Osteocyte (in vitro differentiated cells): ENCODE results near the gene SLC9A8. TPM values are rescaled to one million over a fixed set of nuclear protein-coding genes. Genes with fewer than 3 reads are reported as not detected.
"Not testable (repeated sequence)": the region's sequence is repeated elsewhere in the genome, so short reads cannot be mapped to it uniquely, and the experiment has no call there.

Experiments used
- DNase-seq: peaks from one replicate; pipeline ENCODE4 v3.0.0; 2021; ENCODE audit warnings: mixed read lengths; ENCODE audit not compliant: unreplicated experiment; ENCODE audit errors: extremely low spot score
- H3K27ac Mint-ChIP-seq: one replicate; pipeline ENCODE4 v1.8.0; 2021; ENCODE audit warnings: mild to moderate bottlenecking, mixed read lengths; ENCODE audit not compliant: unreplicated experiment
- H3K27me3 Mint-ChIP-seq: one replicate; pipeline ENCODE4 v1.8.0; 2021; ENCODE audit warnings: mixed read lengths; ENCODE audit not compliant: unreplicated experiment
- H3K36me3 Mint-ChIP-seq: one replicate; pipeline ENCODE4 v1.8.0; 2021; ENCODE audit warnings: mixed read lengths; ENCODE audit not compliant: unreplicated experiment
- H3K4me1 Mint-ChIP-seq: one replicate; pipeline ENCODE4 v1.8.0; 2021; ENCODE audit warnings: mixed read lengths; ENCODE audit not compliant: unreplicated experiment
- H3K4me3 Mint-ChIP-seq: one replicate; pipeline ENCODE4 v1.8.0; 2021; ENCODE audit warnings: mild to moderate bottlenecking, moderate library complexity, mixed read lengths; ENCODE audit not compliant: unreplicated experiment
- H3K9me3 Mint-ChIP-seq: one replicate; pipeline ENCODE4 v1.8.0; 2021; ENCODE audit warnings: mixed read lengths; ENCODE audit not compliant: unreplicated experiment
- total RNA-seq: library from RNA; stranded (reverse); gene quantifications from 2 replicates; pipeline ENCODE4 v1.2.1, GENCODE V29; 2021
- TF ChIP-seq, protein P1 (sequence below): fragments of 200-600 bp; sonication (generic); IDR thresholded peaks from 2 replicates; pipeline ENCODE4 v1.5.0; 2021; ENCODE audit warnings: antibody characterized with exemption, mild to moderate bottlenecking, moderate library complexity

The SLC9A8 gene
- total RNA-seq, 1 donor from 2014 or later, result 10.9 TPM

DNA sequence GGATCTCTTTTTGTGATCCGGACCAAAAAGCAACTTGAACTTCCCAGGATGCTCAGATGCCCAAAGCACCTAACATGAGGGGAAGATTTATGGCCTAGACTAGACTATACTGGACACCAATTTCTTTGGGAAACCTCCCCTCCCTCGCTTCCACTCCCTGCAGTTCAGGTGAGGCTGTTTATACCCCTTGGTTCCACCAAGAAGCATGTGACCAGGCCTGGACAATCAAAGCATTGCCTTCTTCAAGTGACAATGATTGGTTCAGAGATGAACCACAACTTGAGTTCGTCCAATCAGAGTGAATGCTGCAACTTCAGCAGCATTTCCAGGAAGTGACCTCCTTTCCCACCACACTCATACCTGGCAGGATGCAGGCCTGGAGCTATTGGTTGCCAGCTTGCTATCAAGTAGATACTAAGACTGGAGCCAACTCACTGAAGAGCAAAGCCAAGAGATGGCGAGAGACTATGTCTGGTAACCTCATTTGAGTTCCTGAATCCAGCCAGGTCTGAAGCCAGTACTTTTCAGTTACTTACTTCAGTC lies 45.6 kb upstream of the SLC9A8 start:
- H3K27ac Mint-ChIP-seq, result no peak overlapping the region
- H3K4me1 Mint-ChIP-seq, result peaks cover 14% of the 10 kb centered on the region
- DNase-seq, result no peak
- no peak overlapping the region for H3K4me3 Mint-ChIP-seq
- TF ChIP-seq, protein P1, sequence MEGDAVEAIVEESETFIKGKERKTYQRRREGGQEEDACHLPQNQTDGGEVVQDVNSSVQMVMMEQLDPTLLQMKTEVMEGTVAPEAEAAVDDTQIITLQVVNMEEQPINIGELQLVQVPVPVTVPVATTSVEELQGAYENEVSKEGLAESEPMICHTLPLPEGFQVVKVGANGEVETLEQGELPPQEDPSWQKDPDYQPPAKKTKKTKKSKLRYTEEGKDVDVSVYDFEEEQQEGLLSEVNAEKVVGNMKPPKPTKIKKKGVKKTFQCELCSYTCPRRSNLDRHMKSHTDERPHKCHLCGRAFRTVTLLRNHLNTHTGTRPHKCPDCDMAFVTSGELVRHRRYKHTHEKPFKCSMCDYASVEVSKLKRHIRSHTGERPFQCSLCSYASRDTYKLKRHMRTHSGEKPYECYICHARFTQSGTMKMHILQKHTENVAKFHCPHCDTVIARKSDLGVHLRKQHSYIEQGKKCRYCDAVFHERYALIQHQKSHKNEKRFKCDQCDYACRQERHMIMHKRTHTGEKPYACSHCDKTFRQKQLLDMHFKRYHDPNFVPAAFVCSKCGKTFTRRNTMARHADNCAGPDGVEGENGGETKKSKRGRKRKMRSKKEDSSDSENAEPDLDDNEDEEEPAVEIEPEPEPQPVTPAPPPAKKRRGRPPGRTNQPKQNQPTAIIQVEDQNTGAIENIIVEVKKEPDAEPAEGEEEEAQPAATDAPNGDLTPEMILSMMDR, result no peak
- no peaks in the 10 kb centered on the region for H3K27me3 Mint-ChIP-seq
- H3K36me3 Mint-ChIP-seq, result no peaks in the 10 kb centered on the region
- H3K9me3 Mint-ChIP-seq, result no peaks in the 10 kb centered on the region

DNA sequence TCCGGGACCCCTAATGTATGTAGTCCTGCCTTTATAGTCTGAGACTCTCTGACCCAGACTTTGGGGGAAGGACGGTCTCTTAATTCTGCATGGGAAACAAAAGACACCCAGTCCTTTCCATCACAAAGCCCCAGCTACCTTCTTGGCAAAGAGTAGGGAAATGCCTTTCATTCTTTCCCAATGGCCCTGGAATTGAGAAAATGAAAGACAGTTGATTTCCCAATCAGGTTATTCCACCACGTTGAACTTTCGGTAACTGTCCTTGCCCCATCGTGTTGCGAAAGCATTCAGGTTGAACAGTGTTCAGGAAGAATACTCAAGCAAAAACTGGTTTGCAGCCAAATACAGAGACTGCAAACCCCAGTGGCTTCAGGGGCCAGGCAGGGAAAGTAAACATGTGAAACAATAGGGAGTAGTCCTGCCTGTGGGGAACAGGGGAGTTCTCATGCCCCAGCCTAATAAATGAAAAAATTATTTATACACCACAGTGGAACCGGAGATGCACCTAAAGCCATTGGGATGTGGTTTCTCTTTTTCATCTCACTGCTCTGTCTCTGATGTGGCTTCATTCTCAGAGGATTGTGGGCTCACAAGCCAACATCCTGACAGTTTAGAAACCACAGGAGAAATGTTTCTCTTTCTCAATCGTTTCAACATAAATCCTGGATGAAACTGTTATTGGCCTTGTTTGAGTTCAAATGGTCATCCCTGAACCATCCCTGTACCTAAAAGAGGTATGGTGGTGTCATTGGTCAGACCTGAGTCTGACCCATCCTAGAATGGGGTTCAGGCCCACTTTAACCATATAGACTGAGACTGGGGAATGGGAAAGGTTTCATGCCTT lies 44.2 kb upstream of the SLC9A8 start:
- H3K27ac Mint-ChIP-seq, result peak overlapping the region; percentile 24
- no peaks in the 10 kb centered on the region for H3K36me3 Mint-ChIP-seq
- H3K4me3 Mint-ChIP-seq, result peak overlapping the region; percentile 6
- DNase-seq, result no peak
- TF ChIP-seq, protein P1, result no peak
- no peaks in the 10 kb centered on the region for H3K9me3 Mint-ChIP-seq
- H3K27me3 Mint-ChIP-seq, result no peaks in the 10 kb centered on the region
- peaks cover 20% of the 10 kb centered on the region for H3K4me1 Mint-ChIP-seq

DNA sequence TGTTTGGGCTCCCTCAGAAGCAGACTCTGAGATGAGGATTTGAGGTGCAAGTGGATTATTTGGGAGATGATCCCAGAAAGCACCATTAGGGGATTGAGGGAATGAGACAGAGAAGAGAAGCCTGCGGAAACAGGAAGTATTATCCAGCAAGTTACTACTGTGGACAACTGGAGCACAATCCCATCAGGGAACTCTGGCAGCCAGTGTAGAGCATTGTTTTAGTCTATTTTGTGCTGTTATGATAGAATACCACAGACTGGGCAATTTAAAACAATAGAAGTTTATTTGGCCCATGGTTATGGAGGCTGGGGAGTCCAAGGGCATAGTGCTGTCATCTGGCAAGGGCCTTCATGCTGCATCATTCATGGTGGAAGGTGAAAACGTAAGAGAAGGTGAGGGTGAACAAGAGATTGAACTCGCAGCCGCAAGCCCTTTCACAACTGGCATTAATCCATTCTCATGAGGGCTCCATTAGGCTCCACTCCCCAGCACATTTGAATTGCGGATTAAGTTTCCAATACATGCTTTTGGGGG lies 43.5 kb upstream of the SLC9A8 start:
- DNase-seq, result no peak
- Mint-ChIP-seq H3K36me3 (no peaks in the 10 kb centered on the region), H3K4me1 (peaks cover 20% of the 10 kb centered on the region), H3K4me3 (no peak overlapping the region), H3K27ac (peak overlapping the region; percentile 24), H3K27me3 (no peaks in the 10 kb centered on the region), H3K9me3 (no peaks in the 10 kb centered on the region)
- TF ChIP-seq, protein P1, result no peak

DNA sequence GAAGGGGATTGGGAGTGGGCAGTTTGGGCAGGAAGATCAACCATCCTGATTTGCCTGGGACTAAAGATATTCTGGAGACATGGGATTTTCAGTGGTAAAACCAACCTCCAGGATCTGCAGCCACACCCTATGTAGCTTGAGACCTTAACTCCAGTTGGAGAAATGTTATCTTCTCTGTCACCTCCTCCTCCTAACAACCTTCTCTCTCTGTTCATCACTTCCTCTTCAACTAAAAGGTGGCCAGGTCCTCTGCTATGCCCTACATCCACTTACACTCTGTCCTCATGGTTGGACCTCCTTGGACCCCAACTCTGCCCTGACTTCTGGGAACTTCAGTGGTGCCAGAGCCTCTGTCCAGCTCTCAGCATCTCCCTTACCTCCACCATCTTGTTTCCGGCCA lies 42.0 kb upstream of the SLC9A8 start:
- H3K27me3 Mint-ChIP-seq, result no peaks in the 10 kb centered on the region
- H3K36me3 Mint-ChIP-seq, result no peaks in the 10 kb centered on the region
- no peak for DNase-seq
- TF ChIP-seq, protein P1, result no peak
- H3K4me3 Mint-ChIP-seq, result no peak overlapping the region
- no peak overlapping the region for H3K27ac Mint-ChIP-seq
- H3K4me1 Mint-ChIP-seq, result peaks cover 27% of the 10 kb centered on the region
- H3K9me3 Mint-ChIP-seq, result no peaks in the 10 kb centered on the region

DNA sequence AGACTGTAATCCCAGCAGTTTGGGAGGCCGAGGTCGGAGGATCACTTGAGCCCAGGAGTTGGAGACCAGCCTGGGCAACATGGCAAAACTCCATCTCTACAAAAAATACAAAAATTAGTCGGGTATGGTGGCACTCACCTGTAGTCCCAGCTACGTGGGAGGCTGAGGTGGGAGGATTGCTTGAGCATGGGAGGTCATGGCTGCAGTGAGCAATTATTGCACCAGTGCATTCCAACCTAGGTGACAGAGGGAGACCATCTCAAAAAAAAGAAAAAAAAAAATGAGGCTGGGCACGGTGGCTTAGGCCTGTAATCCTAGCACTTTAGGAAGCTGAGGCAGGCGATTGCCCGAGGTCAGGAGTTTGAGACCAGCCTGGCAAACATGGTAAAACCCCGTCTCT lies 38.4 kb upstream of the SLC9A8 start:
- not testable (repeated sequence) for DNase-seq, H3K4me3 Mint-ChIP-seq, H3K27ac Mint-ChIP-seq, H3K9me3 Mint-ChIP-seq, H3K27me3 Mint-ChIP-seq, H3K36me3 Mint-ChIP-seq
- peaks cover 29% of the 10 kb centered on the region for H3K4me1 Mint-ChIP-seq
